ENCODE measurements around the gene RSAD2.
"Not testable (repeated sequence)": the region's sequence is repeated elsewhere in the genome, so short reads cannot be mapped to it uniquely, and the experiment has no call there.

RSAD2 gene, protein sequence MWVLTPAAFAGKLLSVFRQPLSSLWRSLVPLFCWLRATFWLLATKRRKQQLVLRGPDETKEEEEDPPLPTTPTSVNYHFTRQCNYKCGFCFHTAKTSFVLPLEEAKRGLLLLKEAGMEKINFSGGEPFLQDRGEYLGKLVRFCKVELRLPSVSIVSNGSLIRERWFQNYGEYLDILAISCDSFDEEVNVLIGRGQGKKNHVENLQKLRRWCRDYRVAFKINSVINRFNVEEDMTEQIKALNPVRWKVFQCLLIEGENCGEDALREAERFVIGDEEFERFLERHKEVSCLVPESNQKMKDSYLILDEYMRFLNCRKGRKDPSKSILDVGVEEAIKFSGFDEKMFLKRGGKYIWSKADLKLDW

DNA sequence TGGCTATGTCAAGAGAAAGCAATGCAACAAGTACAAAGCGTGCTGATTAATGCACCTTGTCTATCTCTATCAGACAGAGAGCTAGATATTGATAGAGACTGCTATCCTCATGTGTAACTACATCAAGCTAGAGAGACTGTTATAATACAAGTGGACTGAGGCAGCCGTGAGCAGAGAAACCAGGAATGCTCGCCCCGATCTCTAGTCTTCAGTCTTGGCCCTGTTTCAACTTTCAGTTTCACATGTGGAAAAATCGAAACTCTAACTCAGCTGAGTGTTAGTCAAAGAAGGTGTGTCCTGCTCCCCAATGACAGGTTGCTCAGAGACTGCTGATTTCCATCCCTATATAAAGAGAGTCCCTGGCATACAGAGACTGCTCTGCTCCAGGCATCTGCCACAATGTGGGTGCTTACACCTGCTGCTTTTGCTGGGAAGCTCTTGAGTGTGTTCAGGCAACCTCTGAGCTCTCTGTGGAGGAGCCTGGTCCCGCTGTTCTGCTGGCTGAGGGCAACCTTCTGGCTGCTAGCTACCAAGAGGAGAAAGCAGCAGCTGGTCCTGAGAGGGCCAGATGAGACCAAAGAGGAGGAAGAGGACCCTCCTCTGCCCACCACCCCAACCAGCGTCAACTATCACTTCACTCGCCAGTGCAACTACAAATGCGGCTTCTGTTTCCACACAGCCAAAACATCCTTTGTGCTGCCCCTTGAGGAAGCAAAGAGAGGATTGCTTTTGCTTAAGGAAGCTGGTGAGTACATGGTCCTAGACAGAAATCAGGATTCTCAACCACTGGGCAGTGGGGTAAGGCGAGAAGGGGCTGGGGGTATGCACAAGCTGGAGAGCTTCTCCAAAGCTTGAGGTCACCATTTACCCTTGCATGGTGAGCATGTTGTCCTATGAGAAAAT lies at the start of gene RSAD2:
TSS of gene RSAD2 (plus strand) at position 376 of the 903 bp plus-strand sequence. CDS start at position 400, 24 bp downstream.
- FAIRE-seq (peak; percentile 89), DNase-seq (ENCODE audit: insufficient read length, low spot score) (no peak)

DNA sequence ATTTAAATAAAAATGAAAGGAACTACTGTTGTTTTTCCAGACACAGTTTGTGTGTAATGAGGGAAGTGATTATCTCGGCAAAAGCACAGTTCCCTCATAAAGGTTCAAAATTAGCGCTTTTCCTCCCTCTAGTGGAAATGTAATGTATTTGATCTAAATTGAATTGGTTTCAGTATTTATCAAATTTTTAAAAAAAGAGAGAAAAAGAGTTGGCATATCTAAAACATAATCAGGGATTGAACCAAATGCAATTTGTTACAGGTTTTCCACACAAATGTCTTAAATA lies 49.3 kb upstream of the RSAD2 start:
- no peak for FAIRE-seq
- no peak for DNase-seq (ENCODE audit: insufficient read length, low spot score)

DNA sequence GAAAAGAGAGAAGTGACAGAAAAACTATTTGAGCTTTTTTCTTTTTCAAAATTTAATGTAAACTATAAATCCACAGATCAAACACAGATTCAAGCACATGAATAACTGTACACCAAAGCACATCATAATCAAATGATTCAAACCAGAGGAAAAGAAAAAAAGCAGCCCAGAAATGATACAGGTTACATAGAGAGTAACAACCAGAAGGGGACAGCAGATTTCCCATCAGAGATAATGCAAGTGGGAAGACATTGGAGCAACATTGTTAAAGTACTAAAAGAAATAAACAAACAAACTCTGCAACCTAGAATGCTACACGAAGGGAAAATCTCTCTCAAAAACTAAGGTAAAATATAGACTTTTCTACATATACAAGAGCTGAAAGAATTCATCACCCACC lies 46.3 kb upstream of the RSAD2 start:
- no peak for DNase-seq (ENCODE audit: insufficient read length, low spot score)
- FAIRE-seq, result no peak

DNA sequence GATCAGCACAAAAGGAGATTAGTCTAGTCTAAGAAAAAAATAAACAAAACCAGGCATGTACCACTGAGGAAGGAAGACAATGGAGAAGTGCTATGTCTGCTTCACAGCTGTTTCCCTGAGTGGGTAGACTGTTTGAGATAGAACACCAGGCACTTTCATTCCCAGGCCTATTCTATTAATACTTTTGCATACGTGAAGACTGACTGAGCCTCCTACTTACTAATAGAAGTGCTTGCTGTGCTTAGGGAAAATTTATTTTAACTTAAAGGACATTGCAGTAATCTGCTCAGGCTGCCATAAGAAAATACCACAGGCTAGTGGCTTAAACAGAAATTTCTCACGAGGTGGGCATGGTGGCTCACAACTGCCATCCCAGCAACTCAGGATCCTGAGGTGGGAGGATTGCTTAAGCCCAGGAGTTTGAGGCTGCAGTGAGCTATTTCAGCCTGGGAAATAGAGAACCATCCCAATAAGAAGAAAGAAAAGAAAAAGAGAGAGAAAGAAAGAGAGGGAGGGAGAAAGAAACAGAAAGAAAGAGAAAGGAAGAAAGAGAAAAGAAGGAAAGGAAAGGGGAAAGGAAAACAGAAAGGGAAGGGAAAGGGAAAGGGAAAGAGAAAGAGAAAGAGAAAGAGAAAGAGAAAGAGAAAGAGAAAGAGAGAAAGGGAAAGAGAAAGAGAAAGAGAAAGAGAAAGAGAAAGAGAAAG lies 44.8 kb upstream of the RSAD2 start:
- DNase-seq (ENCODE audit: insufficient read length, low spot score), result no peak
- no peak for FAIRE-seq

DNA sequence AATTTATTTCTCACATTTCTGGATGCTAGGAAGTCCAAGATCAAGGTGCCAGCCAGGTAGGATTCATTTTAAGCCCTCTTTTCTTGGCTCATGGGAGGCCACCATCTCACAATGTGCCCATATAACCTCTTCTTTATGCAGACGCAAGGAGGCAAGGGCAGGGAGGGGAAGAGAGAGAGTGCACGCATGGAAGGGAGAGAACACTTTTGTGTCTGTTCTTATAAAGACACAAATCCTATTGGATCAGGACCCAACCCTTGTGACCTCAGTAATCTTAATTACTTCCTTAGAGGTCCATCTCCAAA lies 44.3 kb upstream of the RSAD2 start:
- FAIRE-seq (no peak), DNase-seq (ENCODE audit: insufficient read length, low spot score) (no peak)

DNA sequence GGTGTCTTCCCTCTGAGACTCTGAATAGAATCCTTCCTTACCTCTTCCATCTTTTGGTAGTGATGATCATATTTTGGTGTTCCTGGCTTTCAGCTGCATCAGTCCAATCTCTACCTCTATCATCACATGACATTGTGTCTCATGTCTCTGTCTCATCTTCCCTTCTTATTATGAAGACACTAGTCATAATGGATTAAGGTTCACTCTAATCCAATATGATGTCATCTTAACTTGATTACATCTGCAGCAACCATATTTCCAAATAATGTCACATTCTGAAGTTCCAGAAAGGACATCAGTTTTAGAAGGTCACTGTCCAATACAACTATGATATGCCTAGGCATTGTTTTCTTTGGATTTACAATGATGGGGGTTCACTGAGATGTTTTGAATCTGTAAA lies 43.4 kb upstream of the RSAD2 start:
- FAIRE-seq, result no peak
- DNase-seq (ENCODE audit: insufficient read length, low spot score), result no peak

DNA sequence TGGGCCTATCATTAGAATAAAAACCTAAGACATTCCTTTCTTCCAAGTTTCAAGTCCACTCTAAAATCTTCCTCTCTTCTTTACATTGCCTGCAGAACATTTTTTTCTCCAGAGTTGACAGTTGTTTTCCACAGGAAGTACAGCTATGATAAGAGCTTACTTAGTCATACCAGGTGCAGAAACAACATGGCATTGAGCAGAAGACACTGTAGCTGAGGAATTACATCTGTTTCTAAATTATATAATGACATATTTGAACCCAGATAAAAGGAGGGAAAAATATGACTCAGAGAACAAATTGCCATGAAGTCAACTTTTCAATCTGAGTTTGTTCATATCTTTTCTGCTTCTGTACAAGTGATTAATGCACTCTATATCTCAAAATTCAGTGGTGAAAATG lies 42.1 kb upstream of the RSAD2 start:
- FAIRE-seq, result no peak
- no peak for DNase-seq (ENCODE audit: insufficient read length, low spot score)

DNA sequence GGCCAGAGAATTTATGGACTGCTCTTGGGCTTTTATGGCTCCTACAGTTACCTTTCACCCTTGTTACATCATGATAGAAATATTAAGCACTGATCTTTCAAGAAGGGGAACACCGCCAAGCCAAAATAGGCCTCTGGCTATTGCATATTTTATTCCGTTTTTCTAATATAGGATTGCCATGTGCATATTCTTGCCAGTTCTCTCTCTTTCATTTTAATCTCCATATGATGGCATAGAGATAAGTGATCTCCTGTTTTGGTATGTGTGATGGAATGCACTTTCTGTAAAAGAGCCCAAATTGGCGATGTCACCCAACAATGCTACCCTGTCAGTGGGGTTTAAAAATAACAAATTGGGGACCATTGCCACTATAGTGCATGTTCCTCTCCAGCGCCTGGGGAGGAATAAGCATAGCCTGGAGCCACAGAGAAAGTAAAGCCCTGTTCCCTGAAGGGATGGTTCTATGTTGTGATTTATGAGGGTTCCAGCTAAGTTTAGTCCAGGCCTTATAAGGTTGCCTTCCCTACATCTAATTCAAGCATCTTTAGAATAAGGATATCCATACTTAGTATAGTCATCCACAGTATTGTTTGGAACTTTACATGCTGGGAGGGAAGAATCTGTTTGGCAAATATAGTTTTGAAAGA lies 38.8 kb upstream of the RSAD2 start:
- FAIRE-seq, result no peak

DNA sequence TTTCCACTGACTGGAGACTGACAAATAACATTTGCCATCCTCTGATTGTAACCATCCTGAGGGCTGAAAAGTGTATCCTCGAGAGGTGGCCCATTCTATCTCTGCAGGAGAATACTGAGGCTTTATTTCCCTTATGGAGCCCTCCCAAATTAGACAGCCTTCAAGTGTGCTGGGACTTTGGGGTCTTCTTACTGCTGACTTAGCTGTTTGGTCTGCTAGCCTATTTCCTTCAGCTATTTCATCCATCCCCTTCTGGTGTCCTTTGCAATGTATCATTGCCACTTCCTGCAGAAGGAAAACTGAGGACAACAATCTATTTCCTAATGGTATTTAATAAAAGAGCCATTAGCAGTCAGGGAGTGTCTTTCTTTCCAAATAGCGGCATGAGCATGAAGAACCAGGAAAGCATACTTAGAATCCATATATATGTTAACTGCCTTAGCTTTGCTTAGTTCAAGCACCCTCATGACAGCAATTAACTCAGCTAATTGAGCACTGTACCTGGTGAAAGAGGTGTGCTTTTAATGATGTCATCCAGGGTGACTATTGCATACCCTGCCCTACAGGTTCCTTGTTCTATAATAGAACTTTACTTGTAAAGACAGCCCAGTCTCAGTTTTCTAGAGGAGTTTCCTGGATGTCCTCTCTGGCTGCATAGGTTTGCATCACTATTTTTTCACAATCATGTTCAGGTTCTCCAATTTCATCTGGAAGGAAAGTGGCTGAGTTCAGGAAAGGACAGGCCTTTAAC lies 35.9 kb upstream of the RSAD2 start:
- no peak for FAIRE-seq
- DNase-seq (ENCODE audit: insufficient read length, low spot score), result no peak

More for the DNA sequence above, 38.8 kb upstream of the RSAD2 start:
- DNase-seq (ENCODE audit: insufficient read length, low spot score), result no peak

DNA sequence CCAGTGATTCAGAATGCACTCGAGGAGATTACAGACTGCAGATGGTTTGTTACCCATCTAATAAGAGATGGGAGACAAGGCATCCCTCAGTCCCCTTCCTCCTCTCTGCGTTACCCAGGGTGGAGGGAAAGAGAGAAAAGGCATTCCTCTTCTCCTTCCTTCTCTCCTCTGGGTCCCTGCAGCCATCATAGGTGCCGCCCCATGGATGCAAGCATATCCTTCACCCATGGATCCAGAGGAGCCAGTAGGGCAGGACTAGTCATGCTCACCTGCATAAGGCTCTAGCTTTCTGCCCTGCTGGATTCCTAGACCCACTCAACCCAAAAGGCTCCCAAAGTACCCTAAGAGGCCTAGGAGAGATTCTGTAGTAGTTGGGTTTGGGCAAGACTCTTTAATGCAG lies 32.3 kb upstream of the RSAD2 start:
- DNase-seq (ENCODE audit: insufficient read length, low spot score) (no peak), FAIRE-seq (no peak)

DNA sequence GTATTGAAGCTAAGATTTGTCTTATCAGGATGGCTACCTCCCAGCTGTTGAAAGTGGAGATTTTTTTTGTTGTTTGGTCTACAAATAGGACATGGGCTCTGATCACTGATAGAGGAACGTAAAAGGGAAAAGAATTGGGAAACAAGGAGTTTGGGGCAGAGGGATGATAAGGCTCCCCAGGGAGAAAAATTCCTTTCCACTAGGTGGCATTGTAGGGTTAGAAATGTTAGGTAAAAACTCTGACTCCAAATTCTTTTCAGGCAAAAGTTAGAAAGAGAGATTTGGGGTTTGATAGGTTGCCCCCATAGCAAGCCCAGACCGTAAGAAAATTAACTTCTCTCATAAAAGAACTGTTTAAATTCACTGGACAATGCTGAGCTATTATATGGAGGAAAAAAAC lies 31.7 kb upstream of the RSAD2 start:
- no peak for FAIRE-seq
- DNase-seq (ENCODE audit: insufficient read length, low spot score), result no peak

DNA sequence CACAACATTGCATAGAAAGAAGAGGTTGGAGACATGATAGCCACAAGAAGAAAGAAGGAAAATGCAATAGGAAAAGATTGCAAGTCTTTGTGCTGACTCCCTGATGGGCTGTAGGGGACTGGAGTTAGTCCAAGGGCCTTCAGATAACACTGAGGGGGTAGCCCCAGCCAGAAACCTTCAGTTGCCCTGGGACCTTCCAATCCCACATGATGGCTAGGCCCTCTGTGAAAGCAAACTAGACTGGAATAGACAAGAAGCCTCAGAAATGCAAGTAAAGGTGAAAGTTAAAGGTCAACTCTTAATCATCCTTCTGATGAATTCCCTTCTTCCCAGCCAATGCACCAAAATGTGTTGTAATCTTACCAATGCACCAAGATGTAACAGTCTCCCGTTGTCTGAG lies 31.0 kb upstream of the RSAD2 start:
- no peak for DNase-seq (ENCODE audit: insufficient read length, low spot score)
- no peak for FAIRE-seq

DNA sequence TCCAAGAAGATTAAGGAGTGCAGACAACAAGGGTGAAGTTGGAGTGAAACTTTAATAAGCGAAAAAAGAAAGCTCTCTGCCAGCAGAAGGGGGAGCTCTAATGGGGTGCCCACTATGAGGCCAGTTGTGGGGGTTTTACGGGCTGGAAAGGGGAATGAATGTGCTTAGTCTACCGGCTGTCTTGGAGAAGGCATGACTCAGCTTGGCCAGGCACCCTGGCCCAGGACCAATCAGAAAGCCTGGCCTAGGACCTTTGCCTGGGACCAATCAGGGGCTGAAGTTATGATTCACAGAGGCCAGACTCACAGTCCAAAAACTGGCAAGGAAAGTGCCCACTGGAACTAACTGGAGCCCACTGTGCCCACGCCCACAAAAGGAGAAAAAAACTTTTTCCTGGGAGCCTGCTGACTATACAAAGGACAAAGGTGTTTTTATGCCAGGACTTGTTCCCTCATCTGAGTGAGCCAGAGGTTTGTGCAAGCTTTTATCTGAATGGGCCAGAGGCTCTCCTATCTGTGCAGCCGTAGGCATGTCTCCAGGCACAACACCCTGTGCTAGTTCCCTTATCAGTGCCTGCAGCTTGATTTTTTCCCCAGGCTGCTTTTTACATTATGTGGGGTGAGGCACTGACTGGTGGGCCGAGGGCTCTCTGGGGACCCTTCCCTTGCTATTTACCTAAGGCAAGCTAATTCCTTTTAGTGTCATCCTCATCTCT lies 30.5 kb upstream of the RSAD2 start:
- DNase-seq (ENCODE audit: insufficient read length, low spot score), result no peak
- no peak for FAIRE-seq

DNA sequence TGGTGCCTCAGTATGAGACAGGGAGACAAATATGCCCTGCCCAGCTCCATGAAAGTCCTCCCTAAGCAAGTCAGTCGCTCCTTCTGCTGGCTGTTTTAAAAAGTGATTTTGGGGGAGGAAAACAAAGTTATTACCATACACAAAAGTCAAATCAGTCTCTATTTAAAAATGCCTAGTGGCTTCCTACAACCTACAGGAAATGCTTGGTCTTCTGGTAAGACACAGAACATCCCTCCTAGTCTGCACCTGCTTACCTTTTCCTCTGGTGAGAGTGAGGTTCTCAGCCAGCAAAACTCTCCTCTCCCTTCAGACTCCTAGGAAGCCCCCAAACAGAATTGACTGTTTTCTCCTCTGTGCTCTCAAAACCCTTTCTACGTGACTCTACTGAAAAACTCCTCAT lies 25.4 kb upstream of the RSAD2 start:
- FAIRE-seq (no peak), DNase-seq (ENCODE audit: insufficient read length, low spot score) (no peak)

DNA sequence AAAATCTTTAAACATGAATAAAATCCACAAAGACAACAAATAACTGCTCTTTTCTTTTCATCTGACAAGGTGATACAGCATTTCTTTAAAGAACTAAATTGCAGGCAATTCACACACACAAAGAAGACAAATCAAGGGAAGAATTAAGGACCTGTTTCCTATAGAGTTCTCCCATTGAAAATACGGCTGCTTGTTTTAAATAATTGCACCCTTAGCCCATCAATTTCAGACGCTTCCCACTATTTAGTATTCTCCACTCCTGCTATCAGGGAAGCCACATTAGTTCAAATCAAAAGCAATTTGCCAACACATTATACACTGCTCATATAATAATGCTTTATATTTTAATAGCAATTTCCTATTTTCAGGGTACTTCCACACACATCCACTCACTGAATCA lies 23.2 kb upstream of the RSAD2 start:
- no peak for FAIRE-seq
- no peak for DNase-seq (ENCODE audit: insufficient read length, low spot score)

DNA sequence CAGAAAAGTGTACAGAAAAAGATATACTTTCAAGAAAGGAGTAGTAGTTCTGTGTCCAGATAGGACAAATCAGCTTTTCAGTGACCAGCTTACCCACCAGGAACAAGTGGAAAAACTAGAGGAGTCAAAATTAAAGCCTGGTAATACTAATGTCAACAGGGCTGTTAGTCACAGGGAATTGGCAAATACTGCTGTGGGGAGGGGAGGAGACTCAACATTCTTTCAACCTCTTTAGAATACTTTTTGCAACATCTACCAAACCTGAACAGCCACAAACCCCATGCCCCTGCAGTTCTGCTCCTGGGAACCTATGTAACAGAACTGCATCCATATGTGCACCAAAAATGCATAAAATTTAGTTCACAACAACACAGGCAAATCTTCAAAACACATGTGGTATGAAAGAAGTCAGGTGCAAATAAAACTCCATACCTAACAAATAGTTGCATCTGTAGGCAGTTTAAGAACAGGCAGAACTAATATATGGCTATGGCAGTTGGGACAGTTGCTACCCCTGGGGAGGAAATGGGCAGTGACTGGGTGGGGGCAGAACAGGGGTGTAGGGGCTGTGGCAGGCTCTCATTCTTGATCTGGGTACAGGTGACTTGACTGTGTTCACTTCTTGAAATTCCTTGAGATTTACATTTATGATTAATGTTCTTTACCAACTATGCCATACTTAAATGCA lies 21.6 kb upstream of the RSAD2 start:
- FAIRE-seq (no peak), DNase-seq (ENCODE audit: insufficient read length, low spot score) (no peak)

DNA sequence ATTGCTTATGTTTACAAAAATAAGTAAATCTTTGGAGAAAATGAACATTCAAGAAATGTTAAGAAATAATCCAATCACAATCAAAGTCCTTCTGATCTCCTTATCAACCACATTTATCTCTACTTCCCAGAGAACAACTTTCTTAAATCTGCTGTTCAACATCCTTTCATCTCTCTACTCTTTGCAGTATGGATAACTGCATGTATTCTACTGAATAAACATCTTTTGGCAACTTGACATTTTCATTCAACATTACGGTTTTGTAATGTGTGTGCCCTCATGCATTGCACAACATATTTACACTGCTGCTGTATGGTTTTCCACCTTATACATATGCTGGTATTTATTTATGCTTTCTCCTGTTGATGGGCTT lies 21.0 kb upstream of the RSAD2 start:
- FAIRE-seq (peak; percentile 64), DNase-seq (ENCODE audit: insufficient read length, low spot score) (no peak)

DNA sequence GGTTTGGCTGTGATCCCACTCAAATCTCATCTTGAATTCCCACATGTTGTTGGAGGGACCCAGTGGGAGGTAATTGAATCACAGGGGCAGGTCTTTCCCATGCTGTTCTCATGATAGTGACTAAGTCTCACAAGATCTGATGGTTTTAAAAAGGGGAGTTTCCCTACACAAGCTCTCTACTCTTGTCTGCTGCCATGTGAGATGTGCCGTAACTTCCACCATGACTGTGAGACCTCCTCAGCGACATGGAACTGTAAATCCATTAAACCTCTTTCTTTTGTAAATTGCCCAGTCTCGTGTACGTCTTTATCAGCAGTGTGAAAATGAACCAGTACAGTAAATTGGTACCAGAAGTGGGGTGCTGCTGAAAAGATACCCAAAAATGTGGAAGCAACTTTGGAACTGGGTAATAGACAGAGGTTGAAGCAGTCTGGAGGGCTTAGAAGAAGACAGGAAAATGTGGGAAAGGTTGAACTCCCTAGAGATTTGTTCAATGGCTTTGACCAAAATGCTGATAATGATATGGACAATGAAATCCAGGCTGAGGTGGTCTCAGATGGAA lies 19.0 kb upstream of the RSAD2 start:
- DNase-seq (ENCODE audit: insufficient read length, low spot score); FAIRE-seq: not testable (repeated sequence)

DNA sequence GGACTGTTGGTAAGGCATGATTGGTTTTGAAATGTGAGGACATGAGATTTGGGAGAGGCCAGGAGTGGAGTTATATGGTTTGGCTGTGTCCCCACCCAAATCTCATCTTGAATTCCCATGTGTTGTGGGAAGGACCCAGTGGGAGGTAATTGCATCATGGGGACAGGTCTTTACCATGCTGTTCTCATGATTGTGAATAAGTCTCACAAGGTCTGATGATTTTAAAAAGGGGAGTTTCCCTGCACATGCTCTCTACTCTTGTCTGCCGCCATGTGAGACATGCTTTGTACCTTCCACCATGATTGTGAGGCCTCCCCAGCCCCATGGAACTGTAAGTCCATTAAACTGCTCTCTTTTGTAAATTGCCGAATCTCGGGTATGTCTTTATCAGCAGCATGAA lies 17.3 kb upstream of the RSAD2 start:
- DNase-seq (ENCODE audit: insufficient read length, low spot score), result no peak
- no peak for FAIRE-seq
